ENCODE data around the gene PGBD5.

The PGBD5 gene

DNA sequence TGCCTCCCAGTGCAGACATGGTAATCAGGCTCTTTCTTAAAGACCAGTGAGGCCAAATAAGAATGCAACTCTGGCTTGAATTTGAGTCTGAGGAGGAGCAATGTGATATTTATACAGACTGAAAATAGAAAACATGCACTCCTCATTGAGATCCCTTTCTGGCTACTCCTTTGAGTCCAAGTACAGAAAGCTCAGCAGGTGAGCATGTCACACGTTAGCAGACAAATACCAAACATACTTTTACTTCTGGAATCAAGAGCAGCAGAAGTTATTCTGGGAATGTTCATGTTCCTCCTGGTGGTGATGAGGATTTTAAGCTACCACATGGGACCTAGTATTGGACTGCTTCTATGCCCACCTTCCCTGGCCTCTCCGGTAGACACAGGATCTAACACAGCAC lies 48.3 kb downstream of the PGBD5 start:
- DNase-seq (ENCODE audit: low read depth in 1 of 2, low spot score in 1 of 2), result no peak

DNA sequence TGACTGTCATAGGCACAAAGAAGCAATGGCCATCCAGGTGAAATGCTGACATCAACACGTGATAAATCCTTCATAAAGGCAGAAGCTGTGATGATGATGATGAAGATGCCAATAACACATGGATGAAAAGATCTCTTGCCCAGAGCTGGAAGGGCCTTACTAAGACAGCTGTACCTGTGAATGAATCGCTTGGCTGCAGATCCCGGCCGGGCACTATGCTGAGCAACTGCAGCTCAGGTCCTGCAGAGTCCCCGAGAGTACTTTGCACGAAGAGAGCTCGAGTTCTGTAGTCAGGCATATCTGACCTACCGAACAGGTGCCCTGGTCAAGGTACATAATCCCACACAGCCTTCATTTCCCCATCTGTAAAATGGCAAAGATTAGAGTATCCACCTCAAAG lies 48.8 kb downstream of the PGBD5 start:
- no peak for DNase-seq (ENCODE audit: low read depth in 1 of 2, low spot score in 1 of 2)

DNA sequence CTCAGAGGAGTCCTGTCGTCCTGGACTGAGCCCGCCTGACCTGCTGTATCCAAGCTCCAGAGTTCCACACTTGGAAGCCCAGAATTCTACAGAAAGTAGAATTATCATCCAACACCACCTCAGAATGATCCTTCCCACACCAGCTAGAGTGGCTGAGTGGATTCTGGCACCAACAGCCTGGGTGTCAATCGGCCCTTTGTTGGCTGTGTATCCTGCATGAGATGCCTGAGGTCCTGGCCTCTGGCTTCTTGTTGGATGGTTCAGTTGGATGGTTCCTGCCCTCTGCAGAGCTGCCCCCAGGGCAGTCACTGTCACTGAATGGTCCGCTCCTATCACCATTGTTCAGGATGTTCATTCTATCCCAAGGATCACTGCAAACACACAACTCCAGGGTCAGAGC lies 49.8 kb downstream of the PGBD5 start:
- no peak for DNase-seq (ENCODE audit: low read depth in 1 of 2, low spot score in 1 of 2)

DNA sequence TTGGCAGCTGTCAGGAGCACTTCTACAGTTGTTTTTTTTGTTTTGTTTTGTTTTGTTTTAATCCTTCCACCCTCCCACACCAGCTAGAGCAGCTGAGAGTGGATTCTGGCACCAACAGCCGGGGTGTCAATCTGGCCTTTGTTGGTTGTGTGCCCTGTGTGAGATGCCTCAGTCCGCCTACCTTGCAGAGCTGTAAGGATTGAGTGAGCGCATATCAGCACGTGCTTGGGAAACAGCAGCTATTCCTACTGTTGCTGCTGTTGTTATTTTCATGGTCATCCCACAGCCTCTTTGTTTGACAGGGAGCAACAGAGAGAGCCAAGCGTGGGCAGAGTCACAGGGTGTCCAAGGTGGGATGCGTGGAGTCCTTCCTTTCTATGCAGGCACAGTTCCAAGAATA lies 50.4 kb downstream of the PGBD5 start:
- DNase-seq (ENCODE audit: low read depth in 1 of 2, low spot score in 1 of 2), result no peak

DNA sequence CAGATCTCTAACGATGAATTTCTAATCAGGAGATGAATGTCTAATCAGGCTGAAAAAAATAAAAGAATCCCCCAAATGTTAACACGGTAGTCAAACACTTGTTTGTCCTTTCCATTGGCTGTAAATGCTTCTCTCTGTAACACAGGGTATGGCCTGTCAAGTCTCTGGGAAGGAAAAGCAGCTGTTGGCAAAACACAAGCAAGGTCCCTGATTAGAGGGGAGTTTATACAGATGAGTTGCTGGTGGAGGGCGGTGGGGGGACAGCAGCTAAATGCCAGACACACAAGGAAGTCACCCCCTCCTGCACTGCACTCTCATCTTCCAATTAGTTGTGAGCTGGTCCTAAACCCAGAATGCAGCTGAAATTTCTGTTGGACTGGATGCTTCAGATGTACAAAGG lies 51.0 kb downstream of the PGBD5 start:
- DNase-seq (ENCODE audit: low read depth in 1 of 2, low spot score in 1 of 2), result no peak

DNA sequence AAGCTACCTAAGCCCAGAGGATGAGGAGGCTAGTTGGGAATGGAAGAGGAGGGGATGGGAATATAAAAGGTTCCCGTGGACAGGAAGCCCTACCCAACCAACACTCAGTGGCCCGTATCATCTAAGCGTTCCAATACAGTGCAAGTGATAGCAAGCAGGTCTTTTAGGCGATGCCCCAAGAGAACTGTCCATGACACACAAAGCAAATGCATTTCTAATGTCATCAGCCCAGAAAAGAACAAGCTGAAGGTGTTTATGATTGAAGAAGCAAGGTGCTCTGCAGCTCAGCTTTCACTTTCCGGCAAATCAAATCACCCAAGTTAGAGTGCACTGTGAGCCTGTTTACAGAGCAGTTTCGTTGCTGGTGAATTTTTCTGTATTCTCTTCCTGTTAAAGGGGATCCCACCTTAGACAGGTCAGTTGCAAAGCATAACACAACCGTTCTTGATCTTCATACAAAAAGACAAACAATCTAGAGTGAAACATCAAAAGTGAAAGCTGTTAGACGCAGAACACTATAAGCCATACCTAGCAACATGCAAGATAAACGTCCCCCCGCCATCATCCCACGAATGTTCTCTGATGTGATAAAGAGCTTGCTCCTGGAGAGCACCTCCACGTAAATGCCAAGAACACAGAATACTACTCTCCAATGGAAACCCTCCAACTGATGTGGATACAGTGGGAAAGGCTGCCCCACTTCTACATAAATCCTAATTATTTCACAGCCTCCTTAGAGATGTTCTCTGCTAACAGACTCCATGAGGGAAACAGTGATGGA lies 54.0 kb downstream of the PGBD5 start:
- no peak for DNase-seq (ENCODE audit: low read depth in 1 of 2, low spot score in 1 of 2)

DNA sequence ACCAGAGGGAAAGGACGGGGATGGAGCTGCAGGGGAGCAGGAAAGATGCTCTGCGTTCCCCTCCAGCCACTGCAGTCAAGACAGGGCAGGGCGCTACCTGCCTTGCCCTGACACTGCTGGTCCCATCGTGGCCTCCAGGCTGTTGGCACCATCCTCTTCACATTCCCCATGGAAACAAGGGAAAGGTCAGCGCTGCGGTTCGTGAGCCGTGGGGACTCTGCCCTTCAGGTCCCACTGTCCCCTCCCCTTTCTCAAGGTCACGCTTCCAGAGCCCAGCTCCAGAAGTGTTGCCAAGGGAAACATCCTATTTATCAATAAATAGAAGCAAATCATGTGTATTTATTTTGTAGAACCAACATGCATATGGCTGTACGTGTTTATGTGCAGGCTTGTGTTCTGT lies 56.0 kb downstream of the PGBD5 start:
- DNase-seq (ENCODE audit: low read depth in 1 of 2, low spot score in 1 of 2), result no peak

DNA sequence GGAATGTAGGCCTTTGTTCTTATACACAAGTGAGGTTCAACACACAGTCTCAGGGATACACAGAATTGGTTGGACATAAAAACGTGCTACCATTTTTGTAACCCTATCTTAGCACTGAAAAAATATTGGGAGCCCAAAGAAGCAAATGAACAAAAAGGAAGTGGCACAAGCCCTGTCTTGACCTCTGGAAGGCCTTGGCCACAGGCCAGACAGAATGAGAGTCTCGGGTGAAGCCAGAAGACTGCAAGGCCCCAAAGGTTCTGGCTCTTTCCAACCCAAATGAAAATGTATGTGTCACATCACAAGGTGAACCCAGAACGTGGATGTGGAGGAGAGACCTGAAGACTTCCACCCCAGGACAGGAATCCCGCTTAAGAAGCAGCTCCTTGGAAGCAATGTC lies 57.3 kb downstream of the PGBD5 start:
- no peak for DNase-seq (ENCODE audit: low read depth in 1 of 2, low spot score in 1 of 2)

DNA sequence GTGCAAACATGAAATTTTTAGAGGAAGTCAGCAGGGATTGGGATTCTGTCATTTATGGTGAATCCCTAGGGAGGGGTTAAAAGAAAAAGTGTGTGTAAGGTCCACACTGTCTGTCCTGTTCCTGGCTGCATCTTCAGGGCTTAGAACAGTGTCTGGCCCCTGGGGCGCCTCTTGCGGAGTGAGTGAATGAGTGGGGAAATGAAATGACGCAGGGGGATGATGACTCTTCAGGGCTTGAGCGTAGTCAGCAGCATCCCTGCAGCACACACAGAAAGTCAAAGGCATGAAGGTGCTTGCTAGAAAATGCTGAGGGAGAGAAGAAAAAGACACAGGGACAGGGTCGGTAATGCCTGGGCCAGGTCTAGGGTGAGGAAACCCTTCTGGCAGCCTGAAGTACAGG lies 57.8 kb downstream of the PGBD5 start:
- no peak for DNase-seq (ENCODE audit: low read depth in 1 of 2, low spot score in 1 of 2)

DNA sequence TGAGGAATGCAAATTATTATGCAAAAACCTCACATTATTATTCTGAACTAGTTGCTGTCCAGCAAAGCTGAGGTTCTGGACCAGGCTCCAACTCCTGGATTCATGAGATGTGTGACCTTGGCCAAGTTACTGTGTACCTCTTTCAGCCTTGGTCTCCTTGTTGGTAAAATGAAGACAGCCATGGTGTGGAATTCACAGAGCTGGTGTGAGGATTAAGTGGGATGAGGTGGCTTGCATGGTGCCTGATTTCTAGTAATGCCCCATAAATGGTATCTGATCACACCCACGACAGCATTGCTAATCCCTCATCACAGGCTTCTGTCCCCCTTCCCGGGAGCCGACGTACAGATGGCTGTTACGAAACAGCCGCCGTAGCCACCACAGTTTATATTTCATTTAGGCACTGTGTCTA lies 59.6 kb downstream of the PGBD5 start:
- DNase-seq (ENCODE audit: low read depth in 1 of 2, low spot score in 1 of 2), result no peak

DNA sequence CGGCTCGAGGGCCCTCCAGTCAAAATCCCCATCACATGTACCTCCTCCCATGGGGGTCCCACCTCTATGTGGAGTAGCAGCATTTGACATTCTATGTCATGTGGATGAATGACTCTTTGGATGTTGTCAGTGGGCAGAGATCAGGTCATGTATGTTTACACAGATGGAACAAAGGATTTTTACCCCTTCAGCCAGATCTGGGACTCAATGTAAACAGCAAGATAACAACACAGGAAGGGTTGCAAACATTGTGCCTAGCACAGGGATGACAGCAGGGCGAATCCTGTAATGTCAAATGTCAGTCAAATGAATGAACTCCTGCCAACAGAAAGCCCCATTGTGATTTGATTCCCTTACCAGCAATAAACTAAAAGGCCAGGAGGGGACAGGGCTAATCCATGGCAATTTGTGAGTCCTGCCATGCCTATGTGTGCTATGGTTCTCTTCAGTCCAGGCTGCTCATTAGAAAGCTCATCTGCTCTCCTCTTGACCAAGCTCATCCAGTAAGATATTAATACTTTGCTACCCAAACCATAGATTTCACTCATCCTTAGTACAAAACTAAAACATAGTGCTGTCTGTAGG lies 60.3 kb downstream of the PGBD5 start:
- no peak for DNase-seq (ENCODE audit: low read depth in 1 of 2, low spot score in 1 of 2)

DNA sequence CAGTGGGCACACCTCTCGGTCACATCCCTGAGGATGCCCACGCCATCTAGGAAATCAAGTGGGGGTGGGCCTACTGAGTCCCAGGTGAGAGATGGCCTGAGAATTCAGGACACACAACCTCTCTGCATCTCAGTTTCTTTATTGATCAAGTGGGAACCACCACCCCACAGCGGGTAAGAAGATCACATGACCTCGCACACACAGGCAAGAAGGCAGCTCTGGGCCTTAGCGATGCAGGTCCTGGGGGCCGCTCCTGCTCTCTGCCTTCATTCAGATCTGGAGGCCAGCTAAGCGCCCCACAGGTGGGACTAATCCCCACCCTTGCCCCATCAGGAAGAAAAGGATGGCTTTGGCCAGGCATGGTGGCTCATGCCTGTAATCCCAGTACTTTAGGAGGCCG lies 63.2 kb downstream of the PGBD5 start:
- no peak for DNase-seq (ENCODE audit: low read depth in 1 of 2, low spot score in 1 of 2)

DNA sequence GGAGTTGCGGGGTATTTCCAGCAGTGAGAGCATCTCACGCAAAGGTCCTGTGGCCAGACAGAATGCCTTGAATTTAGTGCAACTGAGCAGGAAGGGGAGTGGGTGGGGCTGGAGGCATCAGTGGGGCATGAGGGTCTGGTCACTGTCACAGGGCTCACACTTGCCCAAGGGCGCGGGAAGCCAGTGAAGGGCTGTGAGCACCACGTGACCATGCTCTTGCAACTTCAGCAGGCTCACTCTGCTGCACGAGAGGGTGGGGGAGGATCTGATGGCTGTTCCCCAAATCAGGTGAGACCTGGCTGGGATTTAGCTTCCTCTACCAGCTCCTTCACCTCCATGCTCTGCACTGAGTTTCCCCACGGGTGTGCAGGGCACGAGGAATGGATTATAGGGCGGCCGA lies 64.2 kb downstream of the PGBD5 start:
- no peak for DNase-seq (ENCODE audit: low read depth in 1 of 2, low spot score in 1 of 2)

DNA sequence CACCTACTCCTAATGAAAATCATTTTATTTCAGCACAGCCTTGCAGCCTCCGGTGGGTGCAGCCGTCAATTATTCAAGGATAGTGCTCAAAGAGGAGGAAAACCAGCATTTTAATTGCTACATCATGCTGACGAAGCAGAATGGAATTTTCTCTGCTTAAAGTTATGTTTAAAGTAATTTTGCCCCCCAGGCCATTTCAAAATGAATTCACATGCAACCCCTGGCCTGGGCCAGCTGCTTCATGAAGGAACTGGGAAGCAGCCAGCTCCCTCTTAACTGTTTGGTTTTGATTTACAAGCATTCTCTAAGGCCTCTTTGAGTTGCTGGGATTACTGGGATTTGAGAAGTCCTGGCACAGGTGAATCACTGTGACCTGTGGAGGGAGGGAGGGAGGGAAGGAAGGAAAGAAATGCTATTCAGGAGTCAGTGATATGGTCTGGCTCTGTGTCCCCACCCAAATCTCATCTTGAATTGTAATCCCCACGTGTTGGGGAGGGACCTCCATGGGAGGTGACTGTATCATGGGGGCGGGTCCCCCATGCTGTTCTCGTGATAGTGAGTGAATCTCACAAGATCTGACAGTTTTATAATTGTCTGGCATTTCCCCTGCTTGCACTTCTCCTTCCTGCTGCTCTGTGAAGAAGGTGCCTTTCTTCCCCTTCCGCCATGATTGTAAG lies 66.0 kb downstream of the PGBD5 start:
- no peak for DNase-seq (ENCODE audit: low read depth in 1 of 2, low spot score in 1 of 2)

DNA sequence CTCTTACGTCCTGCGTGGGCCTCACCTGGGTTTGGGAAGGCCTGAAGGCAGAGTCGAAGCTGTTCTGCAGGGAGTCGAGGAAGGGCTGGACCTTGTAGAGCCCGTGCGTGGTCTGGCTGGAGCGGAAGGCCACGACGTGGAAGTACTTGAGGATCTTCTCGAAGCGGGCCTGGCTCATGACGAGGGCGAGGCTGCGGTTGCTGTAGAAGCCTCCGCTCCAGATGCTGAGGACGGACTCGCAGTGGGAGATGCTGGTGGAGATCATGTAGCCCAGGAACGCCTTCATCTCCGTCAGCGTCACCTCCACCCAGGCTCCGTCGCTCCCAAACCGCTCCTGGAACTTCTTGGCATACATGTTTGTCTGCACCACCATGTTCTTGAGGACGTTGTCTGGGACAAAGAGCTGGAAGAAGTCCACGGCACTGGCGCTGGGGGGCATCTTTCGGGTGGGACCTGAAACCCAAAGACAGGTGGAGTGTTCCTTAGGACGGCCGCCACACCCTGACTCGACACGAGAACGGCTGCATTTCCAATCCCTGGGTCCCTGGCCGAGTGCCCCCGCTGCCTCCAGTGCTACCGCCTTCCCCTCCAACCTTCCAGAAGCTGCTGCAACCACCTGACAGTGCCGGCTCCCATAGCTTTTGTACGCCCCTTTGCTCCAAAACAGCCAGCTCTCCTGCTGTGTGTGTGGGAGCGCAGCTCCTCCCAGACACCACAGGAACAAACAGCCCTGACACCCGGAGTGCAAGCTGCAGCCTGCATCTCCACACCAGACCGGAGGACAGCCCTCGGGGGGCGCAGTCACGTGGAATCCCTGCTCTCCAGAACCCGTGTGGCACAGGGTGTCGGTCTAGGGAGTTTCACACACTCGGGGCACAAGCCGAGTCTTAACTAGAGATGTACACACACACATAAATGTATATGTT lies 69.0 kb downstream of the PGBD5 start:
- DNase-seq (ENCODE audit: low read depth in 1 of 2, low spot score in 1 of 2), result no peak

DNA sequence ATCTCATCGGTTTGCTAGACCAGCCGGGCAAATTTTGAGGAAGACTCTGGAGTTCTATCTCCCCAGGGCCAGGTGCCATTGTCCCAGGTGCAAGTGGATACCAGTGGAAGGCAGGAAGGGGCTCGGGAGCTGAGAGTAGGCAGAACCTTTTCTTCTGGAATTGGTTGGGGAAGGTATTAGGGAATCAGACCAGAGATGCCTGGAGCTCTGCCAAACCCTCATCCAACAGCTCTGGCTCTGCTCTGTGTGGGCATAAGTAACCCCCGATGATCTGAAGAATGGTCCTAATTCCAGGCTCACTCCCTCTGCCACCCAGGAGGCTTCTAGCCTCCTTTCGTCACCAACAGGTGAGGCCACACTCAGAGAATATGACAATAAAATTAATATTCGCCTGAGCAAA lies 69.9 kb downstream of the PGBD5 start:
- DNase-seq (ENCODE audit: low read depth in 1 of 2, low spot score in 1 of 2), result no peak

DNA sequence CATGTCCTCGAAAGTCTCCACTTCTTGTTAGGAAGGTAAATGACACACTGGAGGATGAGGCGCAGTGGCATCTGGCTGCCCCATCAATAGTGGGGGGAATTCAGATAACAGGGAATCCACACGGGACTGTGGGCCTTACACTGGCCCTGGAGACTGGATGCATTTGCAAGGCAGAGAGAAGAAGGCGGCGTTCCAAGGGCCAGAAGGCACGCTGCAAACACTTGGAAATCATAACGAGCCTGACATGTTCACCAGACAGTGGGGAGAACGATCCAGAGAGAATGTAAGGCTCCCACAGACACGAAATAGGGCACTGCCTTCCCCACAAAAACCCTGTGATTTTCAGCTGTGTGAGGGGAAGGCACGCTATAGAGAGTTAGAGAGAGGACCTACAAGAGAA lies 70.5 kb downstream of the PGBD5 start:
- no peak for DNase-seq (ENCODE audit: low read depth in 1 of 2, low spot score in 1 of 2)

DNA sequence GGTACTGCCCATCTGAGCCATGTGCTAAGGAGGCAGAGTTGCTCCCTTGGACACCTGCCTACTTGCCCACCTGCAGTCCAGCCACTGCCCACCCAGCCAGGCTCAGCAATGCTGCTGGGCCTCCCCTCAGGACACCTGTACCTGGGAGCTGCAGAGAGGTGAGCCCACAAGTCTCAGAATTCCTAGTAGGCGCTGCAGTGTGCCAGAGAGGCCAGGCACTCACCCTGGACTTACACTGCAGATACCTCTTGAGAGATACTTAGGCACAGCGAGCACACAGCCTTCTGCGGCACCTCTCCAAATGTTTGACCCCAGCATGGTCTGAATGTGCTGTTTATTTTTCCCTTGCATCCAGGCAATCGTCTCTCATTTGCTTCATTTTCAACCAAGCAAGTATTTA lies 71.0 kb downstream of the PGBD5 start:
- no peak for DNase-seq (ENCODE audit: low read depth in 1 of 2, low spot score in 1 of 2)

DNA sequence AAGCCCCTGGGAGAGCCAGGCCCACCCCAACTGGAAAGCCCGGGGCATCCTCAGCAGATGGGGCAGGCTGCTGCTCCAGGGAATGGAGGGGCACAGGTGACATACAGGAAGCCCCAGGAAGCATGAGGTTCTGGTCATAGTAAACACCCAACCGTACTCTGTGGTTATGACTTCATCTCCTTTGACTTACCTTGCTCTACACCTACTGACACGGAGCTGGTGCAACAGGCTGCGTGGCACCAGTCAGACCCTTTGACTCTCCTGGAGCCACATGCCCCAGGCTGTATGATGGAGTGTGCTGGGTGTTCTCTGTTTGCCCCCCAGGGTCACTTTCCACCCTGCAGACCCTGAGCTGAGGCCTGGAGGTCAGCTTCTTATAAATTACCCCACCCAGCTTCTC lies 72.1 kb downstream of the PGBD5 start:
- no peak for DNase-seq (ENCODE audit: low read depth in 1 of 2, low spot score in 1 of 2)

DNA sequence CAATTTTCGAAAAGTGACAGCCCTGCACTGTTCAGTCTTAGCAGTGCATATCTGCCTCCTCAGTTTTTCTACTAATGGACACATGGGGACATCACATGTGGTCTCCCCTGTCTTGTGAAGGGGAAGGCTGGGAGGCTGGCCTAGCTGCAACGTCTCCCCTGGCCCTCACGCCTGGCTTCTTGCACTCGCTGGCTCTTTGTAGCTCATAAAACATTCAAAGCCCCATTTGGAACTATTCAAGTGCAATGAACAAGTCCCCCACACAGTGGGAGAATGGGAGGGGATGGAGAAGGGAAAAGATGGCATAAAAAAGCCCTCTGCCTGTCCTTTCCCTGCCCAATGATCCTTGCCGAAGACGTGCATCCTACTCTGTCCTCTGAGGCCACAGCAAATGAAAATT lies 73.6 kb downstream of the PGBD5 start:
- DNase-seq (ENCODE audit: low read depth in 1 of 2, low spot score in 1 of 2), result no peak

DNA sequence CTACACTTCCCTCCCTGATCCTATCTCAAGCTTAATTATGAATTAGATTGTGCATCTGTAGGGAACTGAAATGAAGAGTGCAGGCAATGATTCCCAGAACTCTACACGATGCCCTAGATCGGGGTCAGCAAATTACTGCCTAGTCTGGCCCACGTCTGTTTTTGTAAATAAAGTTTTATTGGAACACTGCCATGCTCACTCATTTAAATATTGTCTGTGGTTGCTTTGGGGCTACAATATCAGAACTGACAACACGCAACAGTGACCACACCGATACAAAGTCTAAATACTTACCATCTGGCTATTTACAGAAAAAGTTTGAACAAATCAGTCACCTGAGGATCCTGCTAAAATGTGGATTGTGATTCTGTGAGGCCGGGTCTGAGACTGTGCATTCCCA lies 74.1 kb downstream of the PGBD5 start:
- no peak for DNase-seq (ENCODE audit: low read depth in 1 of 2, low spot score in 1 of 2)

DNA sequence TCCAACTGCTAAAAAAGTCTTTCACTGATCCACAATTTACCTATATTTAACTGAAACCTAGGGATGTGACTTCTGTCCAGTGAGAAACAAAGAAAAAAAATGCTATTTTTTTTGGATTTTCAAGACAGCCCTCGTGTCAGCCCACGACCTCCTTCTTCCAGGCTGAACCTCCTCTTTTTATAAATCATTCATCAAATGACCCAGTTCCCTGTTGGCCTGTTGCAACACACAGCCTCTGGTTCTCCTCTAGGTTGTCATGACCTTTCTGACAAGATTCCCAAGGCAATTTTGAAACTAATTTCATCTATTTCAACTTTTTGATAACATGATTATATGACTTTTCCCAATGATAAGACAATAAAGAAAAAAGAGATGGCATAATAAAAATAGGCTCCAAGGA lies 74.6 kb downstream of the PGBD5 start:
- DNase-seq (ENCODE audit: low read depth in 1 of 2, low spot score in 1 of 2), result no peak
